GM12891 (cell line): ENCODE data around the gene PLCB1.

ENCODE experiments used
- PAX5 ChIP-seq: IDR thresholded peaks from 2 replicates; pipeline ENCODE4 v1.6.1; 2011; ENCODE audit warnings: low read length, moderate library complexity, mild to moderate bottlenecking; ENCODE audit not compliant: insufficient read depth, severe bottlenecking
- POLR2A ChIP-seq: IDR thresholded peaks from 2 replicates; pipeline ENCODE4 v1.6.1; 2011; ENCODE audit warnings: low read depth, low read length, control low read depth
- POU2F2 ChIP-seq: IDR thresholded peaks from 2 replicates; pipeline ENCODE4 v1.6.1; 2011; ENCODE audit warnings: low read depth, mild to moderate bottlenecking, control low read depth, low read length, moderate library complexity

- TF ChIP-seq POLR2A (no peak), PAX5 (no peak), POU2F2 (no peak)
These were observed 306.7 kb downstream of the PLCB1 start for GRCh38 chr20:8438748-8439147.
